Activated CD8-positive, alpha-beta memory T cell treated with anti-CD3 and anti-CD28 coated beads, Interleukin-2, amount 50 U/mL, for 4 hours (primary cell): ENCODE measurements around the gene NHS.

Experiments used
- DNase-seq: peaks from one replicate; pipeline ENCODE4 v3.0.0-alpha.2; 2020

Gene NHS

DNA sequence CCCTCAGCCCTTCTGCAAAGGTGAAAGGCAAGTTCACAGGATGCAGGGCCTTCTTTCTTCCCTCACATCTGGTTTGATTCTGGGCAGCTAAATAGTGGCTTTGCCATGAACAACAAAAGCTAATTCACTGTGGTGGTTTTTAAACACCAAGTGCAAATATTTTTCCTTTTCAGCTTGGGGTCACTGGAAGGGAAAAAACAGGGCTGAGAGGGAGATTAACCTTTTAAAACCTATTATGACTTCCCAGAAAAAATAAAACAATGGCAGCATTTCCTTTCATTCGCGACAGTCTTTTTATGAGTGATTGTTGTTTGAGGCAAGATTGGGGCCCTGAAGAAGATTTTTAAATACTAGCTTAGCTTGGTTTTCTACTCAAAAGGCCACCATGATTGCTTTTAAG is 258.5 kb downstream of the NHS start:
- no peak for DNase-seq

DNA sequence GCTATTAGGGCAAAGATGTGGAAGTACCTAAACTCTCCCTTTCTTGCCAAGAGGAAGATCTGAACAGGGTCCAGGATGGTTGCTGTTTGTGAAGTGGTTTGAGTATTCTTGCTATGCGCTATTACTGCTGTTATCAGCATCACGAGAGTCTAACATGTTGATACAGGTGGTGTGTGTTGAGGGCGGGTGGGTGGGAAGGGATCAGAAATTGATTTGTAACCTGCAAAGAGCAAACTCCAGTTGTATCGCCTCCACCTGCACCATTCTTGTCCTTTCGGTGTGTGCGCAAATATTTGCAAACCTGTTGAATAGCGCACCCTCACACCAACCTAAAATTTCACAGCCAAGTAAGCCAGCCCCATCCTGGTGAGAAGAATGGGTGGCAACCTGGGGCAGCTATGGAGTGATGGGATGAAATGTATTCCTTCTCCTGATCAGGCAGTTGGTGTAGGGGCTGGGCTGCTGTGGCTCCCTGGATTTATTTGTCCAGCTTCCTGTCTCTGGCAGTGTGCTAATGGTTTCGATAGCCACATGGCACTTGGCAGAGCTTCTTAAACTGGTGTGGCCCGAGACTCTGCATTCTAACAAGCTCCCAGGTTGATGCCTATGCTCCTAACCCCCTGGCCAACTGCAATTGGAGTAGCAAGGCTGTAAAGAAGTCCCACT is 259.7 kb downstream of the NHS start:
- DNase-seq = no peak

DNA sequence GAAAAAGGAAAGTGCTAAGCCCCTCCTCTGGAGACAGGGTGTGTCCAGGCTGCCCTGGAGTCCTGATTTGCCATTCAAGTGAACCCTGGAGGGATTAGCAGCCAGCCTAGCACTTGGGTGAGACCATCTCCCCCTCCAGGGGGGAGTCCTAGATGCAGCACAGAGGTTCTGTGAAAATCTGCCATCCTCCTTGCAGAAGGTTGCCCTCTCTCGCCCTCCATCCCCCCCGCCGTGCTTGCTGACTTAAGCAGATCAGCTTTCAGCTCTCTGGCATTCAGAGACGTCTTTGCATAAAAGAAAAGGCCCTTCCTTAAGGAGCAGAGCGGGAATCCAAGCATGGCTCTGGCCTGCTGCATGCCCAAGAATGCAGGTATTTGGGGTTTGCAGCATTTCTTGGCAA is 260.2 kb downstream of the NHS start:
- DNase-seq = no peak

DNA sequence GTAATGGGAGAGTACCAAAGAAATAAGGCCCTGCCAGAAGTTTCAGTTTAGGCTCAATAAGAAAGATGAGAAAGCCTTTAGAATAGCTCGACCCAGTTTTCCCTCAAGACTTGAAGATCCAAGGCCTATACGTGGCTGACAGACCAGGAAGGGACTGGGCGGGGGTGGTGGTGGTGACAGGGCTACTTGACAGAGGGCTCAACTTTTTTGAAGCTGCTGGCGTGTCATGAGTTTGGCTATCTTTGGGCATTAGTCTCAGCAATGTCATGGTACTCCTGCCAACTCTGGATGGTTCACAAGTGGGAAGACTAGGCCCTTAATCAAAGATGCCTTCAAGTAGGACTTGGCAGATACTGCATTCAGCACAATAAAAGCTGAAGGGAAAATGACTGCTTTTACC is 262.2 kb downstream of the NHS start:
- no peak for DNase-seq

DNA sequence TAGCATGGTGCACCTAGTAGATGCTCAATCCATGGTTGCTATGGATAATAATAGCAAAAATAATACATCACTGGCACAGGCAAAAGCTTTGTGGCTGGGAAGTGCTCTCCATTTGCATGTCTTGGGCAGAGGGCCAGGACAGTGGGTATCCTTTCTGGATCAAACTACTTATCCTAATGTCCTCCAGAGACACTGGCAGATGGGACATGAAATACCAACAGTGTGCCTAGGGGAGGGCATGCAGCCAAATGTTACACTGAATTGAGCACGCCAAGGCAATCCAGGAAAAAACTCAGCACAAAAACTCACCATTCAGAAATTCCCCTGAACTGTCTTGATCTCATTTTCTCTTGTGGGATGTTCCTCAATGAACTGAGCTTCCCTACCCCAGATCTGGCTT is 263.7 kb downstream of the NHS start:
- no peak for DNase-seq

DNA sequence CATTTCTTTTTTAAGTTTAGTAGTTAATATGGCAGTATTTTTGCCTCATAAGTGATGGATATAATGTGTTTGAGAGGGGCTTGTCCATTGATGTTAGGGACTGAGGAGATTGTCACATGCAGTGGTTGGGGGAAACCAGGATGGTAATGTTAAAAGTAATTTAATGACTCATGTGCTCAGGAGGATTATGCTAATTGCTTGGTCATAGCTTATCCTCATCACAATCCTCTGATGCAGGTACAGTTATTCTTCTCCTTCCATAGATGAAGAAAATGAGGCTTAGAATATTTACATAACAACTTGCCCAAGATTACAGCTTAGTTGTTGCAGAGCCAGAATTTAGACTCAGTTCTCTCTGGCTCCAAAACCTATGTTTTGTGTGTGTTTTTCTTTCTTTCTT is 267.9 kb downstream of the NHS start:
- no peak for DNase-seq

DNA sequence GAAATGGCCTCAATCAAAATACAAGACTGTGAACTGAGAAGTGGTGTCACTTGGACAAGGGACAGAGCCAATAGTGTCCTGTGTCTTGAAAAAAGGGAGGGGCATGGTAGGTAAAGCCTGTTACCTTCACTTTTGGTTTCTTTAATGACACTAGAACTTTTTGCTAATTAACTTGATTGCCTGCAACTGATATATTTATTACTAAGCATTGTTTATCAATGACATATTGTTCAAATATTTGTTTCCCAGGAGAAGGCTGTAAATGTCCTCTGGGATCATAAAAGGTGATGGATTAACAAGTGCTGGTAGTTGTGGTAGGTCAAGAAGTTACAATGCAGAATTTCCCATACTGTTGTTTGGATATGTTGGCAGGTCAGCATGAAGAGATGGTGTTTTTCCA is 268.5 kb downstream of the NHS start:
- DNase-seq = no peak

DNA sequence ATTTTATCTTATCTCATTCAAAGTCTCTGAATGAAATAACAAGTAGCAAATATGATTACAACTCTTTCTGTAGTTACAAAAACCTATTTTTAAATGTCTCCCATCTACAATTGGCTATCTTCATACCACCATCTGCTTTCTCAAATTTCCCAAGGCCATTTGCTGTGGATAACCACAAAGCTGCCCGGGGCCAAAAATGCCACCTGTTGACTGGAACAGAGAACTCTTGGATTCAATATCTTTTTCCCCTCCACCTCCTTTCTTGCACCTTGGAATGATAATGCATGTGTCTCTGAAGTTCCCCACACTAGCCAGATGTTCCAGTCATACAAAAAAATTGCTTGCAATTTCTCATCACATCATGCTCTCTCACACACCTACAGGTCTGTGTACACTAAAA is 269.0 kb downstream of the NHS start:
- DNase-seq = no peak

DNA sequence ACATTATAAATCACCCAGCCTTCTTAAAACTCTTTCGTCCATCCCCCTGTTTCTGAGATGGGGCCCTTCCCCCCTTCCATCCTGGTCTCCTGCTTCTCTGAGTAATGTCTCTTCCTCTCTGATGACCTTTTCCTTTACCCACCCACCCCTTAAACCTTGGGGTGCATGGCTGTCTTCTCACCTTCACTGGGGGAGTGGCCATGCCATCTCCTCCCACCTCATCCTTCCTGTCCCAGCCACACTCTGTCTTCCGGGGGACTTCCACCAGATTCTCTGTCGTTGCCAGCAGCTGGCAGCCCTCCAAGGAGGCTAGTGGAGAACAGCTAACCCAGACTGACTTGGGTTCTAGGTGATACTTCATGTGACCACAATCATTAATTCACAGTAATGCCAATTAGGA is 279.1 kb downstream of the NHS start:
- peak; percentile 50 for DNase-seq

DNA sequence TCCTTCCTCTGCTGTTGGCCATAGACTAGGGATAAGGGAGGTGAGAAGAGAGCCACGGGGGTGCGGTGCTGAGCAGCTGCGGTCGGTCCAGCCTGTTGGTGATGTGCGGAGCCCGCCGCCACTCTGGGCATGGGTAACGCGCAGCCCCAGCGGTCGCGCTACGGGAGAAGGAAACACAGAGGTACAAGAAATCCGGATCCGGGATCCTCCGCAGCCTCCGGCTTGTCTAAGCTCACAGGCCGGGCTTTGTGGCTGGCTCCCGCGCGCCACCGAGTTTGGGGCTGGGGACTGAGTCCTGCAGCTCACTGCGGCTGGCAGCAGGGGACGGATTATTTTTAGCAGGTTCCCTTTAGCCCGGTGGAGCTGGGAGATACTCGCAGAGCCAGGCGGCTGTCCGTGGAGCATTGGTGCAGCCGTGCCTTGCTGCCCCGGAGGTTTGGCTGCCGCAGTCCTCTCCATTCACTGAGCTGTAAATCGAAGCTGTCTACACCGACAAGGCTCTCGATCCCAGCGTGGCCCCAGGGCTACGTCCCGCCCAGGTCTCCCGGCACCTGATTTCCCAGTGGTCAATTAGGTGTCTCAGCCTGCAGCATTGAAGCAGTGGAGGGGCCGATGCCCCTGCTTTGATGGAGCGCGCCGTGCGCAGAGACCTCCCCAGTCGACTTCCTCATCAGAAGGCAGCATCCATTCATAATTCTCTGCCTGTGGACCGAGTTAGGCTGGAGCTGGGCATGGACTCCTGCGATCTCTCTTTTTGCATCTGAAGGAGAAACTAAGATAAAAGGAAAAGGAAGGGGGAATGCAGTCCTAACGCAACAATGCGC is 280.4 kb downstream of the NHS start:
- no peak for DNase-seq

DNA sequence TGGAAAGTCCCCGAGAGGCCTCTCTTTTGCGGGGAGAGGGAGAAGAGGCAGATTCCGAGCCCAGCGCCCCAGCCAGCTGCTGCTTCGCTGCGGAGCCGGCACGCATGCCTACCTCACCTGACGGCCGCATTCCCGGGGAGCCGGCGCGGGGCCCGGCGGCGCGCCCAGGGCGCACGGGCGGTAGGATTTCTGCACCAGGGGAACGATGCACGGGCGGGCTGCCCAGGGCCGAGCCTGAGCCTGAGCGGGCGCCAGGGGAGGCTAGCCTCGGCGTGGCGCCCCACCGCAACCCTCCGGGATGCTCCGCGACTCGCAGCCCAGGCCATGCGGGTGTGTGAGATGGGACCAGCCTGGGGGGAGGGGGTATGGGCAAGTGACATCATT is 281.0 kb downstream of the NHS start:
- no peak for DNase-seq

DNA sequence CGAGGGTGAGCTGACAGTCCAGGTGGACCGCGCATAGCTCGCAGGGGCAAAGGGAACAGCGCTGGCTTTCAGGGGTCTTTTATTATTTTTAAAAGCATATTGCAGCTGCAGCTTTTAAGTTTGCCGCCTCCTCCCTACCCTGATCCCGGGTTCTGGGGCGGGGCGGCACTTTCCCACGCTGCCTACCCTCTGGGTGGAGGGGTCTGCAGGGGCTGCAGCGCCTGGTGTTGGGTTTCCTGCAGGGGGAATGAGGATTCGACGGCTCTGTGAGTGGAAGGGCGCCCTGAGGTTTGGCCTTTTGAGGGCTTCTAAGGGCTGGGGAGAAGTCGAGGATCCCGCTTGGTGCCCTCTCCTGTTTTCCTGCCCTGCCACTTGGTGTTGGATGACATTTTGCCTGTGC is 281.6 kb downstream of the NHS start:
- DNase-seq = no peak

DNA sequence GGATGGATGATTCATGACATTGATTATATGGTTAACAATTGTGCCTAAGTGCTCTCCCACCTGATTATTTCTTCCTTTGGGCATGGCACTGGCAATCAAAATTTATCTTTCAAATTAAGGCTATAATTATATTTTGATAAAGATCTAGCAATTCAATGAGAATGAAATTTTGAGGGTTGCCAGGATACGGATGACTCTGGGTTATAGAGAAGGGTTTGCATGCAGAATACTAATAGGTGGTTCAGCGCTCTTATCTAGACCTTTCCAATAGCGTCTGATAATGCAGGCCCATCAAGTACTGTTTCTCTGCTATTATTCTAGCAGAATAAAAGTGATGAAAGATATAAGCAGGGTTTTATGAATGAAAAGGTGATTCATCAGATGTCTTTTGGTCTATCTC is 287.4 kb downstream of the NHS start:
- no peak for DNase-seq

DNA sequence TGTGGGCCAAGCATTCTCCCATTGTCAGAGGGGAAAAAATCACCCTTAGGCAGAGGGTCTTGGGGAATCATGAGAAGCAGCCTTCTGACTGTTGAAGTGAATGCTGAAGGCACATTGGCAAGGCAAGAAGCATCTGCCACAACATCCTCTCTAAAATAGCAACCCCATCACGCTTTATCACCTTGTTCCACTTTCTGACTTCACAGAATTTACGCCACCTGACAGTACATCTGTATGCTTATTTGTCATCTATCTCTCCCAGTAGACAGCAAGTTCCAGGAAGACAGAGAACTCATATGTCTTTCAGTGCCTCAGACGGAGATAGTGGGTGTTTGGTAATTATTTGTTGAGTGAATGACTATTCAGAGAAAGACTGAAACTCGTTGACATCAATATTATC is 293.9 kb downstream of the NHS start:
- no peak for DNase-seq

DNA sequence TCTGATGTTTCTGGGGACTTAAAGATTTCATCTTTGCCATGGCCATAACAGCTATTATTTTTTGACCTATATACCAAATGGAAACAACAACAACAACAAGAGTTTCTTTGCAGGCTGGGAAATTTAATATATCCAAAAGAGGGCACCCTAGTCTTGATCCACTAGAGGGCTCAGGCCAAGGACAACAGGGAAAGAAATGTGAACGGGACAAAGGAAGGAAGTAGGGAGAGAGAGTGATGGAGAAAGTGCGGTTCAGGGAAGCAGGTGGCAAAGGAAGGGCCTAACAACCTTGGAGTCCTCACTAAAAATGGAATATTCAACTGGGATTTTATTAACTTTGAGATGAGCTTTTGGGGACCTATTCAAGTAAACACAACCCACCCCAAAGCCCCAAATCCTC is 294.5 kb downstream of the NHS start:
- DNase-seq = no peak

DNA sequence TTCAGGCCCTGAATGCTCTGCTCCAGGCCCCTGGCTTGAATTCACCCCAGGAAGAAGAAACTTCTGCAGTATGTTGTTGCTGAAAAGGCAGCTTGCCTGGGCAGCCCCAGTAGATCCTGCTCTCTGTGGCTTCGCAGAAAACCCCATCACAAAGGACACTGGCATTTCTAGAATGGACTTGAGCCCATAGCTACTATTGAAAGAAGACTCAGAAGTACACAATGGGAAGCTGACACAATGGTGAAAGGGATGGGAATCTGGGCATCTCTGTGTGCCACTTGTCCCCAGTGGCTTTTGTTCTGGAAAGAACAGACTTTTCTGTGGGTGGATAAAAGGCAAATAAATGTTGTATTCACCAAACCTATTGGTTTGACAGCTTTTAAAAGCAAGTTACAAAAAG is 294.9 kb downstream of the NHS start:
- DNase-seq = no peak

DNA sequence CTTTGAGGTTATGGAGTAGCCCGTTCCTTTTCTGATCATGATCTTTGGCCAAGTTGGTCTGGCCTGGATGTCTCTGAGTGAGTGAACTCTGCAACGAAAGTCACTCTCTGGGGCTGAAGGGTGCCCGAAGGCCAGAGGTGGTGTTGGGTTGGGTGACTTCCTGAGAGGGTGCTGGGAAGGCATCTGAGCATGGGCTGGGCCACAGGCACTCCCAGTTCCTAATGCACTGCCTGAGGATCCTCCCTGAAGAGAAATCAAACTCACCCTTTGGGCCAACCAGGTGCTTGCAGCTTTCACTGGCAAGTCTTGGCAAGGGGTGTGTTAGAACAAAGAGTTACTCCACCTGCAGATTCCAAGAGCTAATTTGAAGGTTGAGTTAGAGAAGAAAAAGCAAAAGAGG is 295.9 kb downstream of the NHS start:
- no peak for DNase-seq

DNA sequence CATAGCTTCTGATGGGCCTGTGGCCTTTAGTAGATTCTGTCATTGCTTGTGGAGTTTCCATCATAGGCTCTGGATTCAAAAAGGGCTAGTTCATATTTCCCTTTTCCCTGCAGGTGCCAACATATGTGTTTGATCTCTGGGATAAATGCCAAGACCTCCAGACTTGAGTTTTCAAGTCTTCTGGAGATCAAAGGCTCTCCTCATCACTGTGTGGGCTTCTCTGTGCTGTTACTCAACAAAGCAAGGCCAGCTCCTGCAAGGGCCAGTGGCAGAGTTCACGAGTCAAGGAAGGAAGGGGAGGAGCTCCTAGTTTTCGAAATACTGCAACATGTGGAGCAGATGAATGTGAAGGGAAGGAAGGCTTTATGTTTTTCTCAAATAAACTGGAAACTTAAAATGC is 299.6 kb downstream of the NHS start:
- no peak for DNase-seq

DNA sequence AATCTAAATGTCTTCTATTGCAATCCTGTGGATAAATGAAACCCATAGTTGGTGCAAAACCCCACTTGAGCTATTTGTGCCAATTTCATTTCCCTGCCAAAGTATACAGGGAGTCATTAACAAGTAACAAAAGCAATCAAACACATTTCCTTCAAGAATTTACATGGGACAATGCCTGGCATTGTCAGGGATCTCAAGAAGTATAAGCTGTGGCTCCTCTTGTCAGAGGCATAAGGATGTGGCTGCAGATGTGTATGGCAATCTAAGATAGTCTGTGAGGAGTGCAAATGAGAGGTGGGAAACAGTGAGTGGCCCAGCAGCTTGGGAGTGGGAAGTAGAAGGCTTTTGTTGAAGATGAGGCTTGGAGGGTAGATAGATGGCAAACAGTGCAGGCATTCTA is 304.3 kb downstream of the NHS start:
- DNase-seq = no peak

DNA sequence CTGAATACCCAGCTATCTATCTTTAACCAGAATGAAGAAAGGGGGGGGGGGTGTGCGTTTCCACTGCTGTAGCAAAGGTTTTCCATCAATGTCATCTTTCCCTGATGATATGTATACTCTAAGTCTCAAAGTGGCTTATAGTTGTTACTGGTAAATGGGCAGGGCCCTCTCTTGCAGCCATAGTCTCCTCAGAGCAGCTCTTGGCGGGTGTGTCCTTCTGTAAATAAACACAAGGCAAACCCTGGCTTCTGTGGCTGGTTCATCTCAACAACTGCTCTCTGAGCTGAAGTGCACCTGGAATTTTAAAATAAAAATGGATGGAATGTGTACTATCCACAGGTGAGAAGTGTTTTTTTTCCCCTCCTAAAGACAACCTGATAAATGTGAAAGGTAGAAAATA is 304.8 kb downstream of the NHS start:
- no peak for DNase-seq

DNA sequence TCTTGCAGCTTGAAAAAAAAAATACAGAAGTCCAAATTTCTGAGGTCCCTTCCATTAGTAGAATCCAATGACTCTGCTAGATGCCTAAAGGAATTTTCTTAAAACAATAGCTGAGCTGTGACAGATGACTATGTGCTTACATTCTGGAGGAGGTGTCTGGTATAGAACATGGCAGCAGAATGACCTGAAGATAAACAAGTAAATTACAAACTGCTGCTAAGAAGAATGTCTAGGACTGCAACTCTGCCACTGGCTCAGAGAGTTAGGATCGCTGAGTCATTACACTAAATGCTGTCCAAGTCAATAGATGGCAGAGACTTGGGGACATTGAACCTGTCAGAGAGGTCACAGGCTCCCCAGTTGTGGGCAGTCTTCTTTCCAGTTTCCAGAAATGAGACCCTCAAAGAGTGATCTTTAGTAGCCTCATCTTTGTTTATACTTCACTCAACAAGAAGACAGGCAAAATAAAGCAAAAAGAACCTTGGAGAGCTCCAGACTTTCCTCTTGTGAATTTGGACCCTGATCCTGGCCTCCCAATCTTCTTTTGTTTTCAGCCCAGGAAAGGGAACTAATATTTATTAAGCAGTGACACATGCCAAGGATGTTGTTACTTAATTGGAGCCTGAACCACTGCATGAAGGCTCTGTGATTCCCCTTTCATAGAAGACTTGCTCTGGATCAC is 305.9 kb downstream of the NHS start:
- no peak for DNase-seq

DNA sequence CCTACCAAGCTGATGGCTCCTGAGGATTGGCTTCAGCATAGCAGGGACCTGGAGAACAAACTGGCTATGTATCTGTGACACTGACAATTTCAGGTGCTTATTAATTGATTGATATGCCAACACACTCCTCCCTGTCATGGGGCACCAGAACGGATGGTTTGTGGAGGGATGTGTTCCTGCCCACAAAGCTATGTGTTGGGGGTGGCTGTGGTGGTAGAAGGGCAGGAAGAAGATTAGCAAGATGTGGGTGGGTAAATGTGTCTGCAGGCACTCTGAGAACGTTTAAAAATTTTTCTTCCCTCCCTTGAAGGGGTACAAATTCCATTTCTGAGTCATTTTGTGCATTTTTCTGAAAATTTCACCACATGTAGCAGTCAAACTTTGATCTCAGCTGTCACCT is 307.3 kb downstream of the NHS start:
- no peak for DNase-seq

DNA sequence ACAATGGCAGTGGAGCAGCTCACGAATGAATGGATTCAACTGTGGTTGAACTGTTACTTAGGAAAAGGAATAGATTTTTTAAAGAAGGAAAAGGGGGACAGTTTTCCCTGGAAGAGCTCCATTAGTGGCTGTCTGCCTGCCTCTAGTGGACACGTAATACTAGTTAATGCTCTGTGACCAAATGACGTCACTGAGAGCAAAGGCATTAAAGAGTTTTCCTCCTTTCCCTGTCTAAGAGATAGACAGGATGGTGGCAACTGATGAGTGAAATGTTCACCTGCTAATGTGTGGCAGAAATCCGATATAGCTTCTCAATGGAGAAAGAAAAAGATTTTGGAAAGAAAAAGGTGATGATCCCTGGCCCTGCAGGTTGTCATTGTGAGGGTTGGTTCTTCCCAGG is 310.0 kb downstream of the NHS start:
- DNase-seq = no peak

DNA sequence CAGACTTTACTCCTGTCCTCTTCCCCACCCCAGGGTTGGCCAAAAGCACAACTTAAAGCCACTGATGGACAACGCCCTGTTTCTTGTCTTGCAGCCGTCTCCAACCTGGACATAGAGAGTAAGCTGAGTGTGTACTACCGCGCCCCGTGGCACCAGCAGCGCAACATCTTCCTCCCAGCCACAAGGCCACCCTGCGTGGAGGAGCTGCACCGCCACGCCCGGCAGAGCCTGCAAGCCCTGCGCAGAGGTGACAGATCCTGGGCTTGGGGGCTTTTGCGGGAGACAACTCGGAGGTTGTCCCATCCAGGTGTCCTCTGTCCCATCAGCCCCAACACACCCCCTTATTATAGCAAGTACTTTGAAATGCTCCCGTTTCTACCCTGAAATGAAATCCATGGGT is 312.6 kb downstream of the NHS start:
- DNase-seq = no peak
